ENCODE data around the gene ADAM12. TPM values are rescaled to one million over a fixed set of nuclear protein-coding genes. Genes with fewer than 3 reads are reported as not detected.
"Not testable (repeated sequence)": the region's sequence is repeated elsewhere in the genome, so short reads cannot be mapped to it uniquely, and the experiment has no call there.

ADAM12 gene
- total RNA-seq, 1 experiment from 2014 or later: 16.8 TPM

- Histone ChIP-seq H3K27me3 (ENCODE audit: insufficient read depth, low read depth) (no peaks in the 10 kb centered on the region), H3K9me3 (ENCODE audit: insufficient read depth, low read depth) (no peaks in the 10 kb centered on the region), H4K20me1 (ENCODE audit: insufficient read depth) (no peaks in the 10 kb centered on the region), H3K4me3 (no peak overlapping the region), H3K4me1 (replicated peaks; ENCODE audit: insufficient read depth) (no peaks in the 10 kb centered on the region), H3K36me3 (ENCODE audit: low read depth) (no peaks in the 10 kb centered on the region), H3K9me2 (ENCODE audit: insufficient read depth) (no peaks in the 10 kb centered on the region), H2AFZ (no peak overlapping the region), H3F3A (ENCODE audit: insufficient read depth, low read depth) (no peaks in the 10 kb centered on the region), H3K27ac (no peak overlapping the region), H3K4me2 (no peak overlapping the region), H3K79me2 (ENCODE audit: low read depth) (no peaks in the 10 kb centered on the region)
- BruUV-seq (replicated peaks): no TSS peak
- POLR2A ChIA-PET (ENCODE audit: unreplicated experiment): no interaction called here
- no peak for TF ChIP-seq CTCF (conservative IDR thresholded peaks at IDR 0.05)
- TF ChIP-seq EZH2 (IDR thresholded peaks at IDR 0.05; ENCODE audit: low read depth): no peak
- CTCF ChIA-PET: no interaction called here
- intact Hi-C loops (cut with micrococcal nuclease; ENCODE audit: unreplicated experiment): no loop called here
- no peak for DNase-seq
These were observed 336.1 kb downstream of the ADAM12 start for GRCh38 chr10:126052171-126052570.

- Histone ChIP-seq H3K9me2 (ENCODE audit: insufficient read depth) (no peaks in the 10 kb centered on the region), H4K20me1 (ENCODE audit: insufficient read depth) (no peaks in the 10 kb centered on the region), H3K4me3 (no peak overlapping the region), H3K9me3 (ENCODE audit: insufficient read depth, low read depth) (no peaks in the 10 kb centered on the region), H3K27me3 (ENCODE audit: insufficient read depth, low read depth) (no peaks in the 10 kb centered on the region), H3K79me2 (ENCODE audit: low read depth) (no peaks in the 10 kb centered on the region), H3F3A (ENCODE audit: insufficient read depth, low read depth) (no peaks in the 10 kb centered on the region), H3K4me1 (replicated peaks; ENCODE audit: insufficient read depth) (no peaks in the 10 kb centered on the region), H3K36me3 (ENCODE audit: low read depth) (no peaks in the 10 kb centered on the region), H3K27ac (no peak overlapping the region), H2AFZ (no peak overlapping the region), H3K4me2 (no peak overlapping the region)
- no peak for DNase-seq
- CTCF ChIA-PET: no interaction called here
- intact Hi-C loops (cut with micrococcal nuclease; ENCODE audit: unreplicated experiment): no loop called here
- POLR2A ChIA-PET (ENCODE audit: unreplicated experiment): no interaction called here
- no TSS peak for BruUV-seq (replicated peaks)
- no peak for TF ChIP-seq CTCF (conservative IDR thresholded peaks at IDR 0.05)
- no peak for TF ChIP-seq EZH2 (IDR thresholded peaks at IDR 0.05; ENCODE audit: low read depth)
These were observed 338.2 kb downstream of the ADAM12 start for GRCh38 chr10:126049759-126050700.

GRCh38 chr10:126047749-126048148 is 340.5 kb downstream of the ADAM12 start:
- H3K9me2 ChIP-seq (ENCODE audit: insufficient read depth); H3K4me1 ChIP-seq (replicated peaks; ENCODE audit: insufficient read depth); H3K36me3 ChIP-seq (ENCODE audit: low read depth); H3K4me2 ChIP-seq; CTCF ChIA-PET; BruUV-seq (replicated peaks); H3F3A ChIP-seq (ENCODE audit: insufficient read depth, low read depth); intact Hi-C loops (cut with micrococcal nuclease; ENCODE audit: unreplicated experiment); H3K4me3 ChIP-seq; H3K79me2 ChIP-seq (ENCODE audit: low read depth); H3K9me3 ChIP-seq (ENCODE audit: insufficient read depth, low read depth); H2AFZ ChIP-seq; DNase-seq; H4K20me1 ChIP-seq (ENCODE audit: insufficient read depth); H3K27ac ChIP-seq; H3K27me3 ChIP-seq (ENCODE audit: insufficient read depth, low read depth): not testable (repeated sequence)
- POLR2A ChIA-PET (ENCODE audit: unreplicated experiment): interaction anchor here (0.8 kb wide), 1 partner anchor 194 kb away, joined by 6 read pairs; no protein-coding TSS in a partner anchor
